GM18861 (cell line): ENCODE measurements around the gene KLF11.
"Not testable (repeated sequence)": the region's sequence is repeated elsewhere in the genome, so short reads cannot be mapped to it uniquely, and the experiment has no call there.

ENCODE experiments used
- ATAC-seq: cut with Tn5 transposase; IDR thresholded peaks from one replicate; pipeline ENCODE4 v1.9.1; 2021; ENCODE audit not compliant: unreplicated experiment

KLF11 gene

DNA sequence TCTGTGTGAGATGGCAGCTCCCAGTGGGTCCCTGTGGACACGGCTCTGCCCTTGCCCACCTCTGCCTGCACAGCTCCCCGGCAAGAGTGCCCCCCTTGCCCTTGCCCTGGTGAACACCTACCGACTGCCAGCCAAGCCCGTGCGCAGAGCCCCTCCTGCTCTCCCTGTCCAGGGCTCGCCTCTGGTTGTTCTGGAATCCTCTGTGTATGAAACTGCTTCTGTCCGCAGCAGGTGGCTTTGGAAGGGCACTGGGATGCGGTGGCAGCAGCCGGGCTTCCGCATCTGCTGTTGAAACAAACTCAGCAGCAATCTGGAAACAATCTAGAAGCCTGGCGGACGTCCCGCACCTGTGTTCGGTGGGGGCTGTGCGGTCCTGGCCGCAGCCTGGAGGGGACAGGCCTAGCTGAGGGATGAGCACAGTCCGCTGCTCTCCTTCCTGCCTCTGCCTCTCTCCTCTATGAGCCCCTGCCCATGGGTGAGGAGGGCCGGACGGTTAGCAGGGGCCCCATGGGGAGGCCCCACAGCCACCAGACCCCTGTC, 34.0 kb upstream of the KLF11 start:
- no peak for ATAC-seq

DNA sequence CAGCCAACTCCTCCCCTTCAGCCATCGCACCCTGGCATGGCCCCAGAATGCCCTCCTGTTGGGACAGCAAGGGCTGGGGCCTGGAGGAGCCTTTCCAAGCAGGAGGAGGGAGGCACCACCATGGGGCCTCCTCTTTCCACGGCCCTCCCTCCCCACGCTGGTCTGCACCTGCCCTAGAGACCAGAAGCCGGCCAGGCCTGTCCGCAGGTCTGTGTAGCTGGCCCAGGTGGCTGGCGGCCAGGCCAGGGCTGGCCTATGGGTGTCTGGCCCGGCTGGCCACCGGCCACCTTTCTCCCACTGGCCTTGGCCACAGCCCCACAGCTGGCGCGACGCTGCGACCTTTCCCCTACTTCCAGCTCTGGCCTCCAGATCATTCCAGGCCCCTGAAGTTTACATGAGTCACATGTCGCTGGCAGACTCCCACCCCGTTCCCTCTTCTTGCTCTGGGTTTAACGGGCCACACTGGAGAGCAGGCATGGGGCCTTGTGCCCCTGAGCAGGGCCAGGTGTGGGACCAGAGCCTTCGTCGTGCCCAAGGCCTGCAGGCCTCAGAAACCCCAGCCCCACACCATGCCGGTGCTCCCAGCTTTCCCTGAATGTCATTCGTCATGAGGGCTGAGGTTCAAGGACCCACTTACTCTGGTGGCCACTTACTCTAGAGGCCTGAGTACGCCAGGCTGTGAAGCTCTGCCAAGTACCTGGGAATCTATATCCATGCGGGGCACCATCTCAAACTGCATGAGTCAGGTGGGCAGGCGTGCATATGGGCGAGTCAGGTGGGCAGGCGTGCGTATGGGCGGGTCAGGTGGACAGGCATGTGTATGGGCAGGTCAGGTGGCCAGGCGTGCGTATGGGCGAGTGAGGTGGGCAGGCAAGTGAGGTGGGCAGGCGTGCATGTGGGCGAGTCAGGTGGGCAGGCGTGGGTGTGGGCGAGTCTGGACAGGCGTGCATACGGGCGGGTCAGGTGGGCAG, 33.3 kb upstream of the KLF11 start:
- no peak for ATAC-seq

DNA sequence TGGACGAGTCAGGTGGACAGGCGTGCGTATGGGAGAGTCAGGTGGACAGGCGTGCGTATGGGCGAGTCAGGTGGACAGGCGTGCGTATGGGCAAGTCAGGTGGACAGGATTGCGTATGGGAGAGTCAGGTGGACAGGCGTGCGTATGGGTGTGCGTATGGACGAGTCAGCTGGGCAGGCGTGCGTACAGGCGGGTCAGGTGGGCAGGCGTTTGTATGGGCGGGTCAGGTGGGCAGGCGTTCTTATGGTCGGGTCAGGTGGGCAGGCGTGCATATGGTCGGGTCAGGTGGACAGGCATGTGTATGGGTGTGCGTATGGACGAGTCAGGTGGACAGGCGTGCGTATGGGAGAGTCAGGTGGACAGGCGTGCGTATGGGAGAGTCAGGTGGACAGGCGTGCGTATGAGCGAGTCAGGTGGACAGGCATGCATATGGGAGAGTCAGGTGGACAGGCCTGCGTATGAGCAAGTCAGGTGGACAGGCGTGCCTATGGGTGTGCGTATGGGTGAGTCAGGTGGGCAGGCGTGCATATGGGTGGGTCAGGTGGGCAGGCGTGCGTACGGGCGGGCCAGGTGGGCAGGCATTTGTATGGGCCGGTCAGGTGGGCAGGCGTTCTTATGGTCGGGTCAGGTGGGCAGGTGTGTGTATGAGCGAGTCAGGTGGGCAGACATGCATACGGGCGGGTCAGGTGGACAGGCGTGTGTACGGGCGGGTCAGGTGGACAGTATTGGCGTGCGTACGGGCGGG, 32.3 kb upstream of the KLF11 start:
- ATAC-seq: not testable (repeated sequence)

DNA sequence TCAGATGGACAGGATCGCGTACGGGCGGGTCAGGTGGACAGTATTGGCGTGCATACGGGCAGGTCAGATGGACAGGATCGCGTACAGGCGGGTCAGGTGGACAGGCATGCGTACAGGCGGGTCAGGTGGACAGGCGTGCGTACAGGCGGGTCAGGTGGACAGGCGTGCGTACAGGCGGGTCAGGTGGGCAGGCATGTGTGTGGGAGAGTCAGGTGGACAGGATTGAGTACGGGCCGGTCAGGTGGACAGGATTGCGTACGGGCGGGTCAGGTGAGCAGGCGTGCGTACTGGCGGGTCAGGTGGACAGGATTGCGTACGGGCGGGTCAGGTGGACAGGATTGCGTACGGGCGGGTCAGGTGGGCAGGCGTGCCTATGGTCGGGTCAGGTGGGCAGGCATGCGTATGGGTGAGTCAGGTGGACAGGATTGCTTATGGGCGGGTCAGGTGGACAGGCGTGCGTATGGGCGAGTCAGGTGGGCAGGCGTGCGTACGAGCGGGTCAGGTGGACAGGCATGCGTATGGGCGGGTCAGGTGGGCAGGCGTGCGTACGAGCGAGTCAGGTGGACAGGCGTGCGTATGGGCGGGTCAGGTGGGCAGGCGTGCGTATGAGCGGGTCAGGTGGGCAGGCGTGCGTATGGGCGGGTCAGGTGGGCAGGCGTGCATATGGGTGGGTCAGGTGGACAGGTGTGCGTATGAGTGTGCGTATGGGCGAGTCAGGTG, 31.6 kb upstream of the KLF11 start:
- not testable (repeated sequence) for ATAC-seq

DNA sequence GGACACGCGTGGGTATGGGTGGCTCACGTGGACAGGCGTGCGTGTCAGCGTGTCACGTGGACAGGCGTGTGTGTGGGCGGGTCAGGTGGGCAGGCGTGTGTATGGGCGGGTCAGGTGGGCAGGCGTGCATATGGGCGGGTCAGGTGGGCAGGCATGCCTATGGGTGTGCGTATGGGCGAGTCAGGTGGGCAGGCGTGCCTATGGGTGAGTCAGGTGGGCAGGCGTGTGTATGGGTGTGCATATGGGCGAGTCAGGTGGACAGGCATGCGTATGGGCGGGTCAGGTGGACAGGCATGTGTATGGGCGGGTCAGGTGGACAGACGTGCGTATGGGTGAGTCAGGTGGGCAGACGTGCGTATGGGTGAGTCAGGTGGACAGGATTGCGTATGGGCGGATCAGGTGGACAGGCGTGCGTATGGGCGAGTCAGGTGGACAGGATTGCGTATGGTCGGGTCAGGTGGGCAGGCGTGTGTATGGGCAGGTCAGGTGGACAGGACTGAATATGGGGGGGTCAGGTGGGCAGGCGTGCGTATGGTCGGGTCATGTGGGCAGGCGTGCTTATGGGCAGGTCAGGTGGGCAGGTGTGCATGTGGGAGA, 30.9 kb upstream of the KLF11 start:
- not testable (repeated sequence) for ATAC-seq

DNA sequence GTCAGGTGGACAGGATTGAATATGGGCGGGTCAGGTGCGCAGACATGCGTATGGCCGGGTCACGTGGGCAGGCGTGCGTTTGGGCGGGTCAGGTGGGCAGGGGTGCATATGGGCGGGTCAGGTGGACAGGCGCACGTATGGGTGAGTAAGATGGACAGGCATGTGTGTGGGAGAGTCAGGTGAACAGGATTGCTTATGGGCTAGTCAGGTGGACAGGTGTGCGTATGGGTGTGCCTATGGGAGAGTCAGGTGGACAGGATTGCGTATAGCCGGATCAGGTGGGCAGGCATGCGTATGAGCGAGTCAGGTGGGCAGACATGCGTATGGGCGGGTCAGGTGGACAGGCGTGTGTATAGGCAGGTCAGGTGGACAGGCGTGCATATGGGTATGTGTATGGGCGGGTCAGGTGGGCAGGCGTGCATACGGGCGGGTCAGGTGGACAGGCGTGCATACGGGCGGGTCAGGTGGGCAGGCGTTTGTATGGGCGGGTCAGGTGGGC, 30.3 kb upstream of the KLF11 start:
- no peak for ATAC-seq

DNA sequence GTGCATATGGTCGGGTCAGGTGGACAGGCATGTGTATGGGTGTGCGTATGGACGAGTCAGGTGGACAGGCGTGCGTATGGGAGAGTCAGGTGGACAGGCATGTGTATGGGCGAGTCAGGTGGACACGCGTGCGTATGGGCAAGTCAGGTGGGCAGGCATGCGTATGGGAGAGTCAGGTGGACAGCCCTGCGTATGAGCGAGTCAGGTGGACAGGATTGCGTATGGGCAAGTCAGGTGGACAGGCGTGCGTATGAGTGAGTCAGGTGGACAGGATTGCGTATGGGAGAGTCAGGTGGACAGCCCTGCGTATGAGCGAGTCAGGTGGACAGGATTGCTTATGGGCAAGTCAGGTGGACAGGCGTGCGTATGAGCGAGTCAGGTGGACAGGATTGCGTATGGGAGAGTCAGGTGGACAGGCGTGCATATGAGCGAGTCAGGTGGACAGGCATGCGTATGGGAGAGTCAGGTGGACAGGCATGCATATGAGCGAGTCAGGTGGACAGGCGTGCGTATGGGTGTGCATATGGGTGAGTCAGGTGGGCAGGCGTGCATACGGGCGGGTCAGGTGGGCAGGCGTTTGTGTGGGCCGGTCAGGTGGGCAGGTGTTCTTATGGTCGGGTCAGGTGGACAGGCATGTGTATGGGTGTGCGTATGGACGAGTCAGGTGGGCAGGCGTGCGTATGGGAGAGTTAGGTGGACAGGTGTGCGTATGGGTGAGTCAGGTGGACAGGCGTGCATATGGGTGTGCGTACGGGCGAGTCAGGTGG, 29.5 kb upstream of the KLF11 start:
- not testable (repeated sequence) for ATAC-seq

DNA sequence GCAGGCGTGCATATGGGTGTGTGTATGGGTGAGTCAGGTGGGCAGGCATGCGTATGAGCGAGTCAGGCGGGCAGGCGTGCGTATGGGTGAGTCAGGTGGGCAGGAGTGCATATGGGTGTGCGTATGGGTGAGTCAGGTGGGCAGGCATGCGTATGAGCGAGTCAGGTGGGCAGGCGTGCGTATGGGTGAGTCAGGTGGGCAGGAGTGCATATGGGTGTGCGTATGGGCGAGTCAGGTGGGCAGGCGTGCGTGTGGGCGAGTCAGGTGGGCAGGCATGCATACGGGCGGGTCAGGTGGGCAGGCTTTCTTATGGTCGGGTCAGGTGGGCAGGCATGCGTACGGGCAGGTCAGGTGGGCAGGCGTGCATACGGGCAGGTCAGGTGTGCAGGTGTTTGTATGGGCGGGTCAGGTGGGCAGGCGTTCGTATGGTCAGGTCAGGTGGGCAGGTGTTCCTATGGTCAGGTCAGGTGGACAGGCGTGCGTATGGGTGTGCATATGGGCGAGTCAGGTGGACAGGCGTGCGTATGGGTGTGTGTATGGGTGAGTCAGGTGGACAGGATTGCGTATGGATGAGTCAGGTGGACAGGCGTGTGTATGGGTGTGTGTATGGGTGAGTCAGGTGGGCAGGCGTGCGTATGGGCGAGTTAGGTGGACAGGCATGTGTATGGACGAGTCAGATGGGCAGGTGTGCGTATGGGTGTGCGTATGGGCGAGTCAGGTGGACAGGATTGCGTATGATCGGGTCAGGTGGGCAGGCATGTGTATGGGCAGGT, 28.7 kb upstream of the KLF11 start:
- ATAC-seq: no peak

DNA sequence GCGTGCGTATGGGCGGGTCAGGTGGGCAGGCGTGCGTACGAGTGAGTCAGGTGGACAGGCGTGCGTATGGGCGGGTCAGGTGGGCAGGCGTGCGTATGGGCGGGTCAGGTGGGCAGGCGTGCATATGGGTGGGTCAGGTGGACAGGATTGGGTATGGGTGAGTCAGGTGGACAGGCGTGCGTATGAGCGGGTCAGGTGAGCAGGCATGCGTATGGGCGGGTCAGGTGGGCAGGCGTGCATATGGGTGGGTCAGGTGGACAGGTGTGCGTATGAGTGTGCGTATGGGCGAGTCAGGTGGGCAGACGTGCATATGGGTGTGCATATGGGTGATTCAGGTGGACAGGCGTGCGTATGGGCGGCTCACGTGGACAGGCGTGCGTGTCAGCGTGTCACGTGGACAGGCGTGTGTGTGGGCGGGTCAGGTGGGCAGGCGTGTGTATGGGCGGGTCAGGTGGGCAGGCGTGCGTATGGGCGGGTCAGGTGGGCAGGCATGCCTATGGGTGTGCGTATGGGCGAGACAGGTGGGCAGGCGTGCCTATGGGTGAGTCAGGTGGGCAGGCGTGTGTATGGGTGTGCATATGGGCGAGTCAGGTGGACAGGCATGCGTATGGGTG, 27.9 kb upstream of the KLF11 start:
- ATAC-seq: not testable (repeated sequence)

DNA sequence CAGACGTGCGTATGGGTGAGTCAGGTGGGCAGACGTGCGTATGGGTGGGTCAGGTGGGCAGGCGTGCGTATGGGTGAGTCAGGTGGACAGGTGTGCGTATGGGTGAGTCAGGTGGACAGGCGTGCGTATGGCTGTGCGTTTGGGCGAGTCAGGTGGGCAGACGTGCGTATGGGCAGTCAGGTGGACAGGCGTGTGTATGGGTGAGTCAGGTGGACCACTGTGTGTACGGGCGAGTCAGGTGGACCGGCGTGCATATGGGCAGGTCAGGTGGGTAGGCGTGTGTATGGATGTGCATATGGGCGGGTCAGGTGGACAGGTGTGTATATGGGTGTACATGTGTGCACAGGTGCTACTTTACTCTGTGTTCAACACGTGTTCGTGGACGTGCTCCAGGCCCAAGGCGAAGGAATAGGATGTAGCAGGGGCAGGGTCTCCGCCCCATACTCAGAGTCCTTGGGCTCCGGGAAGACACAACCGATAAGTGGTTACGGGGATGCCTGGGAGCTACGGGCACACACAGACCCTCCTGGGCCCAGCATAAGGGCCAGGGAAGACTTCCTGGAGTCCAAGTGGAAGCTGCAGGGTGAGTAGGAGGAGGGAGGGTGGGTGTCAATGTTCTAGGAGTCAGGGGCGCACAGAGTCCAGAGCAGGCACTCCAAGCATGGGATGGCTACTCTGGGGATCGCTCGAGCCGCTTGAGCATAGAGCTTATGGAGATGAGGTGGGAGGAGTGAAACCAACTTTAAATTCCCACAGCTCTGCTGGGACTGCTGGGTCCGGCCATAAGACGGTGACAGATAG, 27.1 kb upstream of the KLF11 start:
- ATAC-seq: no peak

DNA sequence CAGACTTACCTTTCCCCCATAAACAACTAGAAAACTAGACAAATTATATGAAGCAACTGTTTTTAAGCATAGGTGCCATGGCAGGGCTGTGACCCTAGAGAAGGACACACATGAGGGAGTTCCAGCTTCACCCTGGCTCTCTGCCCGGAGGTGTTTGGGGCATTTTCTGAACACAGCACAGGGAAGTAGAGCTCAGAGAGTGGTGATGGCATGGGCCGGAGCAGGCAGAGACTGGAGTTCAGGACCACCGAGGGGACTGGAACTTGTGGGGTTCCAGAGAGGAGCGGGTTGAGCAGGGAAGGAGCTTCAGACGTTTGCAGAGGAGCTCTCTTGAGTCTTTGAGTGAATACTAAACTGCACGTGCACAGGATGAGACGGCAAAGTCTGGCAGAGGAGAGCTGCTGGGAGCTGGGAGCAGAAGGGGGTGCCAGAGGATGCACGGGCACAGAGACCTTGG, 26.5 kb upstream of the KLF11 start:
- ATAC-seq: no peak

DNA sequence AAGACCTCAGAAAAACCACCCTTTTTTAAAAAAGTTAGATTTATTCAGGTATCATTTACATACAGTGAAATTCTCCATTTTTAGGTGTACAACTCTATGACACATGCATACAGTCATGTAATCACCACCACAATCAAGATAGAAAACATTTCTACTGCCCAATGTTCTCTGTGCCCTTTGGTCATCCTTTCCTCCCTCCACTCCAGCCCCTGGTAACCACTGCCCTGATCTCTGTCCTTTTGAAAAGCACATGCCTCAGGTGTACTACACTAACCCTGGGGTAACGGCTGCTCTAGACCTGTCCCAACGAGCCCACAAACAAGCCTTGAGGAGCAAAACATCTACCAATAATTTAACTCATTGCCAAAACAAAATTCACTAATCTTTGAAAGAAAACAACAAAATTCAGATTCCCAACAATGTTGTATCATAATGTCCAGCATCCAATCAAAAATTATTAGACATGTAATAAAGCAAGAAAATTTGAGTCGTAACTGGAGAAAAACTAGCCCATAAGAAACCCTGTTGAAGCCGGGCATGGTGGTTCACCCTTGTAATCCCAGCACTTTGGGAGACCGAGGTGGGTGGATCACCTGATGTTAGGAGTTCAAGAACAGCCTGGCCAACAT, 25.9 kb upstream of the KLF11 start:
- no peak for ATAC-seq

DNA sequence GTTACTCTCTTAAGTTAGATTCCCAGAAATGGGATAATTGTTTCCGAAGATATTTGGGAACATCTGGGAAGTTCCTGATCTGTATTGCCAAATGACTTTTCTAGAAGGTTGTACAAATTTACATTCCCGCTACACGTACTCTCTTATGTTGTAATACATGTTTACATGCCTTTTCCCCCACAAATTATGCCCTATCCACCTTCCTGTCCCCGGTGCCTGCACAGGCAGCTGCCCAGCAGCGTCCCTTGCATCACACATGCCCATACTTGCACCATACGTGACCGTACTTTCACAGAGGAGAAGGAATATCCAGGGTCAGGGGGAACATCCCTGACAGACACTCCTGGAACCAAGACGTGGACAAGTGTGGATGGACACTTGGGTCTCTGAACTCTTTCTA, 24.2 kb upstream of the KLF11 start:
- no peak for ATAC-seq

DNA sequence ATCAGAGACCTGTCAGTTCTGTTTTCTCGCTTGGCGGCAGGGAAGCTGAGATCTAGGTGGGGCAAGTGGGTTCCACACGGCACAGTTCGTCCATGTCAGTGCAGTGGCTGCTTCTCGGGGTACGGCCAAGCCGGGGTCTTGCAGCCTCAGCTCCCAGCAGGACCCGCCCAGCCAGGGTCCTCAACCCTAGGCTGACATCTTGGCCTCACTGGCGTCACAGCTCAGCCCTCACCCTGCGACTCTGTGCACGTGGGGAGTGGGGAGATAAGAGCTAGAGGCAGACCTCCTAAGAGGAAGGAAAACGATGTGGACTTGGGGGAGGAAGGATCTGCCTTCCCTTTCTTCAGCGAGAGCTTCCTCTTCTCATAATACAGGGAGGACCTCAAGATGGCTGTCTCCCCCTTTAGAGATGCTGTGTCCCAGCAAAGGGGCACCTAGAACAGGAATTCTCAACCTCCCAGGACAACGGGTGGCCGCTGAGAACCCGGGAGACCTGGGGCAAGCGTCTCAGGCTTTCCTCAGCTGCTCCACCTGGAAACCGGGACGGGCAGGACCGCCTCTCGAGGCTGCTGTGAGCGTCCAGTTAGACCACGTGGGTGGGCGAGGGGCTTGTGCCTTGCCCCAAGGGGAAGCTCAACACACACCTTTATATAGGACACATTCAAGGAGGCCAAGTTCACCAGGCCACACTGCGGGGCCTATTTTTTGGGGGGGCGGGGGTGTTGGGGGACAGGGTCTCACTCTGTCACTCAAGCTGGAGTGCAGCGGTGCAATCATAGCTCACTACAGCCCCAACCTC, 23.5 kb upstream of the KLF11 start:
- ATAC-seq: no peak

DNA sequence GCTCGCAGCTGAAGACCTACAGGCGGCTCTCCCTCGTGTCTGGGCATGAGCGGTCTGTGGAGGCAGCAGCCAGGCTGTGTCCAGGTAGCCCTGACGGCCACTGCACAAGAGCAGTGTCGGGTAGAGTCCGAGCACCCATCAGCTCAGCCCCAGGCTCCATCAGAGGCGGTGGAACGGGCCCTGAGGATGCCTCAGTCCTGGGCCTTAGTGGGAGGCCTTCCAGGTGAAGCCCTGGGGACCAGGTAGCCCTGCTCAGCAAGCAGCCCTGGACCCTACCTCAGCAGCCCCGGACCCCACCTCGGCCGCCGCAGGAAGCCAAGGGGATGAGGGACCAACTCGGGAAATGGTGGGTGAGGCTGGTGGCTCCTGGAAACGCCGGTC, 21.3 kb upstream of the KLF11 start:
- no peak for ATAC-seq

DNA sequence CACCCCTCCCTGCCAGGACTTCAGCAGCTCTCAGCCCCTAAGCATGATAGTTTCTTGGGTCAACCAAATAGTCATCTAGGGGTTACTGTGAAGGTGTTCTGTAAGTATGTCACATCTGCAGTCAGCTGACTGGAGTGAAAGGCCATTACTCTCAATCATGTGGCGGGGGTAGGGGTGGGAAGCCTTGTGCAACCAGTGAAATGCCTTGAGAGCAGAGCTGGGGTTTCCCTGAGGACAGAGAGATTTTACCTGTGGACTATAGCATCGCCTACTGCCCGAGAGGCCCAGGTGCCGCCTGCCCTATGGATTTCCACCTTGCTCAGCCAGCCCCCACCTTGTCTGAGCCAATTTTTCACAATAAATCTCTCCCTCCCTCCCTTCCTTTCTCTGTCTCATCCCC, 20.9 kb upstream of the KLF11 start:
- ATAC-seq: no peak
